Chondrocyte (in vitro differentiated cells): ENCODE data around the gene CFAP299. TPM values are rescaled to one million over a fixed set of nuclear protein-coding genes. Genes with fewer than 3 reads are reported as not detected.

Source experiments
- DNase-seq: peaks from one replicate; pipeline ENCODE4 v3.0.0; 2021; ENCODE audit warnings: mixed read lengths, low spot score
- H3K27ac Mint-ChIP-seq: one replicate; pipeline ENCODE4 v1.8.0; 2021; ENCODE audit warnings: mild to moderate bottlenecking, moderate library complexity, mixed read lengths; ENCODE audit not compliant: unreplicated experiment
- H3K27me3 Mint-ChIP-seq: 2 replicates; pipeline ENCODE4 v1.8.0; 2021; ENCODE audit warnings: low read depth, mixed read lengths
- H3K36me3 Mint-ChIP-seq: 2 replicates; pipeline ENCODE4 v1.8.0; 2021; ENCODE audit warnings: low read depth, mixed read lengths
- H3K4me1 Mint-ChIP-seq: 2 replicates; pipeline ENCODE4 v1.8.0; 2021; ENCODE audit warnings: low read depth, mild to moderate bottlenecking, mixed read lengths
- H3K4me3 Mint-ChIP-seq: one replicate; pipeline ENCODE4 v1.8.0; 2021; ENCODE audit warnings: mild to moderate bottlenecking, moderate library complexity, mixed read lengths; ENCODE audit not compliant: unreplicated experiment
- H3K9me3 Mint-ChIP-seq: 2 replicates; pipeline ENCODE4 v1.8.0; 2021; ENCODE audit warnings: low read depth, mixed read lengths
- total RNA-seq: library from RNA; stranded (reverse); gene quantifications from 3 replicates; pipeline ENCODE4 v1.2.1, GENCODE V29; 2021
- TF ChIP-seq, protein P1 (sequence below): fragments of 200-600 bp; sonication (generic); IDR thresholded peaks from 2 replicates; pipeline ENCODE4 v1.5.0; 2021; ENCODE audit warnings: antibody characterized with exemption, mild to moderate bottlenecking, moderate library complexity

The CFAP299 gene
- total RNA-seq, 1 donor from 2014 or later: 0.52 TPM

DNA sequence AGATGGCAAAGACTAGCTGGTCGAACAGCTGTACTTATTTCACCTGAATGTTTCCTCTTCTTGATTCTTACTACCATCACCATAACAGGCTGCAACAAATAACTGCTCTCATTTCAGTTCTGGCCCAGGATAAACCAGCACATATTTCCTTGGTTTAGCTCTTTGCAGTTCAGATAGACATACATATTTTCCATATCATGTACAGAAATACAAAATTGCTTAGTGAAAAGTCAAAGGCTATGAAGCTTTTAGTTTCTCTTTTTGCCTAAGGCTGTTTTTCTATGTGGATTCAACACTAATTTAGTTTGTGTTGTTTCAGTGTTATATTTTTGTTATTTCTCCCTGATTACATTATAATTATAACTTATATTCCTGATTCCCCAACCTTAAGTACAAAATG, 591.4 kb downstream of the CFAP299 start:
- TF ChIP-seq, protein P1, sequence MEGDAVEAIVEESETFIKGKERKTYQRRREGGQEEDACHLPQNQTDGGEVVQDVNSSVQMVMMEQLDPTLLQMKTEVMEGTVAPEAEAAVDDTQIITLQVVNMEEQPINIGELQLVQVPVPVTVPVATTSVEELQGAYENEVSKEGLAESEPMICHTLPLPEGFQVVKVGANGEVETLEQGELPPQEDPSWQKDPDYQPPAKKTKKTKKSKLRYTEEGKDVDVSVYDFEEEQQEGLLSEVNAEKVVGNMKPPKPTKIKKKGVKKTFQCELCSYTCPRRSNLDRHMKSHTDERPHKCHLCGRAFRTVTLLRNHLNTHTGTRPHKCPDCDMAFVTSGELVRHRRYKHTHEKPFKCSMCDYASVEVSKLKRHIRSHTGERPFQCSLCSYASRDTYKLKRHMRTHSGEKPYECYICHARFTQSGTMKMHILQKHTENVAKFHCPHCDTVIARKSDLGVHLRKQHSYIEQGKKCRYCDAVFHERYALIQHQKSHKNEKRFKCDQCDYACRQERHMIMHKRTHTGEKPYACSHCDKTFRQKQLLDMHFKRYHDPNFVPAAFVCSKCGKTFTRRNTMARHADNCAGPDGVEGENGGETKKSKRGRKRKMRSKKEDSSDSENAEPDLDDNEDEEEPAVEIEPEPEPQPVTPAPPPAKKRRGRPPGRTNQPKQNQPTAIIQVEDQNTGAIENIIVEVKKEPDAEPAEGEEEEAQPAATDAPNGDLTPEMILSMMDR: no peak
- no peak for DNase-seq
- H3K4me3 Mint-ChIP-seq: no peak overlapping the region
- H3K4me1 Mint-ChIP-seq: no peaks in the 10 kb centered on the region
- H3K9me3 Mint-ChIP-seq: no peaks in the 10 kb centered on the region
- no peaks in the 10 kb centered on the region for H3K27me3 Mint-ChIP-seq
- H3K36me3 Mint-ChIP-seq: no peaks in the 10 kb centered on the region
- no peak overlapping the region for H3K27ac Mint-ChIP-seq

DNA sequence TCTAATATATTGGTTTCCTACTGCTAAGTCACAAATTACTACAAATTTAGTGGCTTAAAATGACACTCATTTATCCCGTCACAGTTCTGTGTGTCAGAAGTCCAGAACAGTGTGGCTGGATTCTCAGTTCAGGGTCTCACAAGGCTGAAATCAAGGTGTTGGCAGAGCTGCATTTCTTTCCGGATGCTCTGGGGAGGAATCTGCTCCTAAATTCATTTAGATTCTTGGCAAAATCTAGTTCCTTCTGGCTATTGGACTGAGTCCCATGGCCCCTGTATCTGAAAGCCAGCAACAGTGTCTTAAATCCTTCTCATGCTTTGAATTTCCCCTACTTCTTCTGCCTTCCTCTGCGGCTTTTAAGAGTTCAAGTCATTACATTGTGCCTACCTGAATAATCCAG, 591.9 kb downstream of the CFAP299 start:
- TF ChIP-seq, protein P1: no peak
- Mint-ChIP-seq H3K27me3 (no peaks in the 10 kb centered on the region), H3K36me3 (no peaks in the 10 kb centered on the region), H3K27ac (no peak overlapping the region), H3K9me3 (no peaks in the 10 kb centered on the region), H3K4me3 (no peak overlapping the region), H3K4me1 (no peaks in the 10 kb centered on the region)
- no peak for DNase-seq

DNA sequence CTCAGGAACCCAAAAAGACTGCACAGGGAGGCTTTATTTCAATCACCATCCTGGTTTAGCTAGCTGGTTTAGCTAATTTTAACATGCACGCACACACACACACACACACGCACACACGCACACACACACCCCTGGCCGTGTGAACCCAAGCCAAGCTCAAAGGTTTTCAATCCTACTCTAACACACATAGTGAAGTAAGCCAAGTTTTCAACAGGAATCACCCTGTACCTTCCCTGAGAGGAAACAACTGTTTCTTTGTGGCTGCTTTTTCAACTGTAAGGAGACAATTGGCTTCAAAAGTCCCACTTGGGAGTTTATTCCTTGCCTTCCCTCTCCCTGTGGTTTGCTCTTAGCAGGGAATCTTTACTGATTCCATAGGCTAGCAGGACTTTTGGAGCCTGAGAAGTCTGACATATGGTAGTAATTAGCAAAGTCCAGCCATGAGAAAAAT, 596.1 kb downstream of the CFAP299 start:
- TF ChIP-seq, protein P1: no peak
- Mint-ChIP-seq H3K27me3 (peaks cover 4% of the 10 kb centered on the region), H3K36me3 (no peaks in the 10 kb centered on the region), H3K4me1 (no peaks in the 10 kb centered on the region), H3K9me3 (no peaks in the 10 kb centered on the region), H3K4me3 (no peak overlapping the region), H3K27ac (no peak overlapping the region)
- no peak for DNase-seq

DNA sequence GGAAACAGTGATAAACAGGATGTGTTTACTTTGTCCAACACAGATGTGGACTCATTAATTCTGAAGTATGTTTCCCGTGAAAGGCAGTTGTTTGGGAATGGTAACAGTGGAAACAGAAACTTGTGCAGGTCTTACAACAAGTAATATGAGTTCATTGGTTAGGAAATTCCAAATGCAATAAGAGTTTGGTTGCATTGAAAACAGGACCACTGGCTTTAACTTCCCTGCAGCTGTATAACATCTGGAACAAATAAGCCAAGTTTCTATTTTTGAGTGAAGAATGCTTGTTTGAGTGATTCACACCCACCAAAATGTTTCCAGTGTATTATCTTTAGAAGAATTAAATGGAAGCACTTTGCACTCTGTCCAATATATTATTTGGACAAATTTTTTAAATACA, 612.6 kb downstream of the CFAP299 start:
- Mint-ChIP-seq H3K4me1 (no peaks in the 10 kb centered on the region), H3K27me3 (peaks cover 5% of the 10 kb centered on the region), H3K36me3 (no peaks in the 10 kb centered on the region), H3K4me3 (no peak overlapping the region), H3K27ac (no peak overlapping the region), H3K9me3 (no peaks in the 10 kb centered on the region)
- DNase-seq: no peak
- TF ChIP-seq, protein P1: no peak

DNA sequence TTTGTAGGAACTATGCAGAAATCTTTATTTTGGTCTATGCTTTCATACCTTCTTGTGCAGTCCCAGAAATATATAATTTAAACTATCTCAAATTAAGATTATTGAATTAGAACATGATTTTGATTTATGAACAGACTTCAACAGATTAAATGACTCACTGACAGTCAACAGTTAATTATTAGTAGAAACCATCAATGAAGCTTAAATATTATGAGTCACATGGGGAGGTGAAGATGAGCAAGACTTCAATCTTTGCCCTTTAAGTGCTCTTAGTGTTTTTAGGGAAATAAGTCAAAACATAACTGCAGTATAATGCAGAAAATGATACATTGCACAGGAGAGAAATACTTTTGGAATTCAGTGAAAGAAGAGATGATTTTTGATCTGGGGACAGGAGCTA, 613.5 kb downstream of the CFAP299 start:
- TF ChIP-seq, protein P1: no peak
- Mint-ChIP-seq H3K9me3 (no peaks in the 10 kb centered on the region), H3K36me3 (no peaks in the 10 kb centered on the region), H3K4me3 (no peak overlapping the region), H3K4me1 (no peaks in the 10 kb centered on the region), H3K27me3 (peaks cover 5% of the 10 kb centered on the region), H3K27ac (no peak overlapping the region)
- no peak for DNase-seq
